Panc1 (cell line): ENCODE results near the gene TRIM59. TPM values are rescaled to one million over a fixed set of nuclear protein-coding genes. Genes with fewer than 3 reads are reported as not detected.

ENCODE experiments used
- ATAC-seq: fragments of 200-7000 bp; cut with Tn5 transposase; 2 replicates; pipeline ENCODE4 v1.9.1; 2020; ENCODE audit warnings: mild to moderate bottlenecking, moderate library complexity
- BruUV-seq: library from RNA; stranded (reverse); fragments of 400-500 nt; replicated peaks from 2 replicates; lab custom pipeline; 2021; lab: Mats Ljungman, UMichigan
- CTCF ChIA-PET: fragments of 300-600 bp; sonication (Branson Sonifier 250); formaldehyde crosslinking; loops from one replicate; lab custom pipeline; 2022; ENCODE audit warnings: antibody characterized with exemption; lab: Charles Lee
- POLR2A ChIA-PET: fragments of 300-600 bp; sonication (Branson Sonifier 250); formaldehyde crosslinking; loops from one replicate; lab custom pipeline; 2022; ENCODE audit warnings: antibody characterized with exemption; lab: Charles Lee
- DNase-seq: peaks from one replicate; pipeline ENCODE4 v3.0.0-alpha.2; 2010; ENCODE audit warnings: low read depth, low spot score
- H3K27ac ChIP-seq: 2 replicates; pipeline ENCODE4 v1.5.1; 2011; ENCODE audit warnings: mild to moderate bottlenecking, low read length, inconsistent platforms
- H3K27me3 ChIP-seq: fragments of 200-500 bp; sonication (Bioruptor generic); 2 replicates; pipeline ENCODE4 v1.6.0; 2014; ENCODE audit warnings: low read length, inconsistent platforms; ENCODE audit not compliant: control insufficient read depth, insufficient read depth
- H3K36me3 ChIP-seq: fragments of 200-500 bp; sonication (Bioruptor generic); 2 replicates; pipeline ENCODE4 v1.5.1; 2014; ENCODE audit warnings: inconsistent platforms, mild to moderate bottlenecking, low read length, moderate library complexity; ENCODE audit not compliant: control insufficient read depth, insufficient read depth
- H3K4me1 ChIP-seq: 2 replicates; pipeline ENCODE4 v1.5.1; 2011; ENCODE audit warnings: inconsistent platforms, mild to moderate bottlenecking, low read length, moderate library complexity; ENCODE audit not compliant: control insufficient read depth, insufficient read depth
- H3K4me3 ChIP-seq, 2 experiments: 2 replicates each; pipeline ENCODE4 v1.5.1; 2011 to 2012; ENCODE audit warnings: low read depth in 2 of 2, low read length in 2 of 2, mild to moderate bottlenecking in 2 of 2, inconsistent platforms in 1 of 2, moderate library complexity in 1 of 2
- H3K9me3 ChIP-seq: fragments of 200-500 bp; sonication (Bioruptor generic); 2 replicates; pipeline ENCODE4 v1.5.1; 2014; ENCODE audit warnings: low read depth, mild to moderate bottlenecking, inconsistent platforms, low read length, moderate library complexity; ENCODE audit not compliant: control insufficient read depth, insufficient read depth
- CTCF ChIP-seq: fragments of 450-650 bp; IDR thresholded peaks from 2 replicates; pipeline ENCODE4 v1.5.1; 2017; ENCODE audit warnings: mild to moderate bottlenecking
- POLR2AphosphoS5 ChIP-seq: IDR thresholded peaks from 2 replicates; pipeline ENCODE4 v1.6.1; 2012; ENCODE audit warnings: mild to moderate bottlenecking, low read depth, low read length, moderate library complexity
- REST ChIP-seq, 2 experiments: IDR thresholded peaks; 2 replicates each; pipeline ENCODE4 v1.6.1; 2011 to 2012; ENCODE audit warnings: low read depth in 2 of 2, control low read depth in 1 of 2, low read length in 1 of 2, mild to moderate bottlenecking in 1 of 2, moderate library complexity in 1 of 2; ENCODE audit not compliant: insufficient read depth in 1 of 2
- SIN3A ChIP-seq: IDR thresholded peaks from 2 replicates; pipeline ENCODE4 v1.6.1; 2012; ENCODE audit warnings: low read depth, mild to moderate bottlenecking, low read length, moderate library complexity, borderline replicate concordance; ENCODE audit not compliant: insufficient read depth
- TCF7L2 ChIP-seq: IDR thresholded peaks from 2 replicates; pipeline ENCODE4 v1.6.1; 2011; ENCODE audit warnings: mild to moderate bottlenecking, low read depth, low read length, inconsistent platforms
- in situ Hi-C: cut with HindIII; loops from 2 replicates; pipeline ENCODE4 v1.10.0; 2016; ENCODE audit warnings: low sequenced_read_pairs, low pct_unique_long_range_greater_than_20kb
- intact Hi-C: fragments of 100-400 bp; cut with micrococcal nuclease; formaldehyde crosslinking; loops from one replicate; pipeline ENCODE4 v1.10.0; 2022; ENCODE audit not compliant: unreplicated experiment
- total RNA-seq: library from RNA; stranded (reverse); gene quantifications from one replicate; pipeline ENCODE4 v1.2.1, GENCODE V29; 2021; ENCODE audit not compliant: unreplicated experiment

The TRIM59 gene
- total RNA-seq, 1 experiment from 2014 or later, result 27.9 TPM

- H3K27ac ChIP-seq, result no peak overlapping the region
- no TSS peak for BruUV-seq
- in situ Hi-C loops, result no loop called here
- H3K4me1 ChIP-seq, result no peaks in the 10 kb centered on the region
- H3K9me3 ChIP-seq, result no peaks in the 10 kb centered on the region
- intact Hi-C loops, result no loop called here
- ChIA-PET CTCF (no interaction called here), POLR2A (no interaction called here)
- H3K27me3 ChIP-seq, result peaks cover 8% of the 10 kb centered on the region; the same call in 1 of the 2 replicates
- no peaks in the 10 kb centered on the region for H3K36me3 ChIP-seq
- DNase-seq (no peak), ATAC-seq (no peak)
- no peak overlapping the region for H3K4me3 ChIP-seq
- TF ChIP-seq CTCF (no peak), REST (IDR thresholded peaks at IDR 0.05; ENCODE audit: insufficient read depth in 1 of 2, low read depth in 2 of 2, low read length in 1 of 2) (no peak), SIN3A (no peak), TCF7L2 (no peak), POLR2AphosphoS5 (no peak)
Observed at GRCh38 chr3:160464971-160465370, 15.4 kb upstream of the TRIM59 start.

GRCh38 chr3:160464321-160464720, 14.7 kb upstream of the TRIM59 start:
- in situ Hi-C loops (no loop called here), intact Hi-C loops (no loop called here)
- no TSS peak for BruUV-seq
- DNase-seq (no peak), ATAC-seq (no peak)
- no peaks in the 10 kb centered on the region for H3K36me3 ChIP-seq
- CTCF ChIA-PET, result no interaction called here
- no peaks in the 10 kb centered on the region for H3K9me3 ChIP-seq
- H3K27ac ChIP-seq, result no peak overlapping the region
- H3K27me3 ChIP-seq, result peaks cover 8% of the 10 kb centered on the region; the same call in 1 of the 2 replicates
- POLR2A ChIA-PET, result no interaction called here
- no peaks in the 10 kb centered on the region for H3K4me1 ChIP-seq
- no peak overlapping the region for H3K4me3 ChIP-seq
- TF ChIP-seq POLR2AphosphoS5 (no peak), TCF7L2 (no peak), SIN3A (no peak), REST (IDR thresholded peaks at IDR 0.05; ENCODE audit: insufficient read depth in 1 of 2, low read depth in 2 of 2, low read length in 1 of 2) (no peak), CTCF (no peak)
